Activated CD8-positive, alpha-beta memory T cell treated with anti-CD3 and anti-CD28 coated beads for 1 hour (primary cell): ENCODE results near the gene ITGA3.
"Not testable (repeated sequence)": the region's sequence is repeated elsewhere in the genome, so short reads cannot be mapped to it uniquely, and the experiment has no call there.

Source experiments
- DNase-seq, 2 donors: peaks; one replicate each; pipeline ENCODE4 v3.0.0-alpha.2; 2020; ENCODE audit warnings: low read depth in 1 of 2; ENCODE audit errors: extremely low read depth in 1 of 2

ITGA3 gene

DNA sequence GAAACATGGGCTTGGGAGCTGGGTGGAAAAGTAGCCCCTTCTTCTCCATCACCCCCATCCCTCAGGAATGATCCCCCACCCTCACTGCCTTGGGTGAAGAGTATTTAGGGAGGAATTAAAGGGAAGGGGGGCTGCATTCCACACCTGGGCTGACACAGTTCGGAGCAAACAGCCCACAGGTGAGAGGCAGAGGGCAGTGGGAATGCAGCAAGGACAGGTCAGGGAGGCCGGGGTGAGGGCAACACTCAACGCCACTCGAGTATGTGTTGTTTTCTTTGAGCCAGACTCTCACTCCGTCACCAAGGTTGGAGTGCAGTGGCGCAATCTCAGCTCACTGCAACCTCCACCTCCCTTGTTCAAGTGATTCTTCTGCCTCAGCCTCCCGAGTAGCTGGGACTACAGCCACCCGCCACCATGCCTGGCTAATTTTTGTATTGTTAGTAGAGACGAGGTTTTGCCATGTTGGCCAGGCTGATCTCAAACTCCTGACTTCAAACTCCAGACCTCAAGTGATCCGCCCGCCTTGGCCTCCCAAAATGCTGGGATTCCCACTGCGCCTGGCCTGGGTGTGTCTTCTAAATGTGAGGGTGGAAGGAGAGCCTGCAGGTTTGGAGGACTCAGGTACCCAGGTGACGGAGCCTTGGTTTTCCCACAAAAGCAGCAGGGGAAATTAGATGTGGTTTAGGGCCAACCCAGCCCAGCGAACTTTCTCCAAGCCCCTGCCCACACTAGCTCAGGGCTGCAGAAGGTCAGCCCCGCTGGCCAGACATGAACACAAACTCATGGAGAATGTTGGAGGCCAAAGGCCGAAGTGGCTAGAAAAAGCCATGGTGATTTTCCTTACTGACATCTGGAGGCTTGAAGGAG is 21.2 kb upstream of the ITGA3 start:
- no peak for DNase-seq

DNA sequence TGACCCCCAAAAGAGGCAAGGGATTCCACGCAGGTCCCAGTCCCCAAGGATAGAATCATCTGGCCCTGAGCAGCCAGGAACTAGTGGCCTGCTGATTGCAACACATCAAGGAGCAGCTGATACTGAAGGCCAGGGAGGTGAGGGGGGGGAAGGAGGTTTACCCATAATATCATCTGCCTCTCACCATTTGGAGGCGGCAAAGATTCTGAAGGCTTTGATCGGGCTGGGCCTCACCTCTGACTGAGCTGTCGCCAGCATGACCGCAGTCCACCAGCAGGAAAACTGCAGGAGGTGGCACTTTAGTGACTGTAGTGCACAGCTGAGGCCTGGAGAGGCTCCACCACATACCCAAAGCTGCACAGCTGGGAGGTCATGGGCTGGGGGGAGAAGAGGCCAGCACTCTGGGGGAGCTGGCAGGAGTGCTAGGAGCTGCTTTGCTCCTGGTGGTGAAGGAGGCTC is 20.5 kb upstream of the ITGA3 start:
- DNase-seq, result no peak

GRCh38 chr17:50035945-50036344 is 20.0 kb upstream of the ITGA3 start:
- no peak for DNase-seq

GRCh38 chr17:50036455-50037261 is 19.3 kb upstream of the ITGA3 start:
- DNase-seq, result no peak

- DNase-seq, result no peak
These were observed 18.4 kb upstream of the ITGA3 start for GRCh38 chr17:50037321-50038107.

- no peak for DNase-seq
These were observed 16.9 kb upstream of the ITGA3 start for GRCh38 chr17:50039058-50039457.

DNA sequence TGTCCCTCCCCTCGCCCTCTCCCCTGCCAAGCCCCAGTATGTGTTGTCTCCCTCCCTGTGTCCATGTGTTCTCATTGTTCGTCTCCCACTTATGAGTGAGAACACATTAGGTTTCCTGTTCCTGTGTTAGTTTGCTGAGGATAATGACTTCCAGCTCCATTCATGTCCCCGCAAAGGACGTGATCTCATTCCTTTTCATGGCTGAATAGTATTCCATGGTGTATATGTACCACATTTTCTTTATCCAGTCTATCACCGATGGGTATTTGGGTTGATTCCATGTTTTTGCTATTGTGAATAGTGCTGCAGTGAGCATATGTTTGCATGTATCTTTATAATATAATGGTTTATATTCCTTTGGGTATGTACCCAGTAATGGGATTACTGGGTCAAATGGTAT is 15.4 kb upstream of the ITGA3 start:
- not testable (repeated sequence) for DNase-seq

DNA sequence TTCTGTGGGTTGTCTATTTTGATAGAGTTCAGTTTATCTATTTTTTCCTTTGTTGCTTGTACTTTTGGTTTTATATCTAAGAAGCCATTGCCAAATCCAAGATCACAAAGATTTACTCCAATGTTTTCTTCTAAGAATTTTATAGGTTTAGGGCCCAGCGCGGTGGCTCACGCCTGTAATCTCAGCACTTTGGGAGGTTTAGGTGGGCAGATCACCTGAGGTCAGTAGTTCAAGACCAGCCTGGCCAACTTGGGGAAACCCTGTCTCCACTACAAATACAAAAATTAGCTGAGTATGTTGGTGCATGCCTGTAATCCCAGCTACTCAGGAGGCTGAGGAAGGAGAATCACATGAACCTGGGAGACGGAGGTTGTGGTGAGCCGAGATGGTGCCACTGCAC is 13.7 kb upstream of the ITGA3 start:
- no peak for DNase-seq

GRCh38 chr17:50043290-50044148 is 12.4 kb upstream of the ITGA3 start:
- DNase-seq, result no peak

DNA sequence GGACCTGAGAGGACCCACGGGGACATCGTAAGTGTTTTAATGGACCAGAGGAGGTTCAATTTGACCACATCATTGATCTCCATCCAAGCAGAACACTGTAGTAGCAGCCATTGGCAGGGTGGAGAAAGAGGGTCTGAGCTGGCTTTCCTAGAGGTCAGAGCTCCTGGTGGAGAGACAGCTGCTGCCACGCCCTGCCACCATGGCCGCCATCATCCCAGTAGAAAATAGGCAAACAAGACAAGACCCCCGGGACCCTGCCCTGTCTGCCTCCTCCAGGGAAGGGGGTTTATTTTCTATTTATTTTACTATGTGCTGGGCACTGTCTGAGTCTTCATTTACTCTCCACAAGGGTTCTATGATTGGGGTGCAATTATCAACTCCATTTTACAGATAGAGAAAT is 11.4 kb upstream of the ITGA3 start:
- no peak for DNase-seq

- DNase-seq, result no peak
These were observed 10.8 kb upstream of the ITGA3 start for GRCh38 chr17:50045154-50045553.

DNA sequence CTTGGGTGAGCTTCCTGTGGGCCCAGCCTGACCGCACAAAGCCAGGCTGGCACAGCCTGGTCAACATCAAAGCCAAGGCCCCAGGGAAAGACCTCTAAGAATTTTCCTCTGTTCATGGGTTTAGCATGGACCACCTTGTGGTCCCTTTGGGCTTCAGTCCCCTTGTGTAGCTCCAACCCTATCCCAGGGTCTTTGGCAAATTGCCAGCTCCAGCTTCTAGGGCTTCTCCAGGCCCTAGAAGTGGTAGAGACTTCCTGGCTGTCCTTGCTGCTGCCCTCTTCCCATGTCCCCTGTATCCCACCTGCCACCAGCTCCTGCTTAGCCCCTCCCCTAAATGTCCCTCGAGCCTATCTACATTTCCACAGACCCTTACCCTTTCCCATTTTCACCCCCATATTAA is 9.7 kb upstream of the ITGA3 start:
- DNase-seq, result no peak

GRCh38 chr17:50046667-50047066 is 9.2 kb upstream of the ITGA3 start:
- no peak for DNase-seq

DNA sequence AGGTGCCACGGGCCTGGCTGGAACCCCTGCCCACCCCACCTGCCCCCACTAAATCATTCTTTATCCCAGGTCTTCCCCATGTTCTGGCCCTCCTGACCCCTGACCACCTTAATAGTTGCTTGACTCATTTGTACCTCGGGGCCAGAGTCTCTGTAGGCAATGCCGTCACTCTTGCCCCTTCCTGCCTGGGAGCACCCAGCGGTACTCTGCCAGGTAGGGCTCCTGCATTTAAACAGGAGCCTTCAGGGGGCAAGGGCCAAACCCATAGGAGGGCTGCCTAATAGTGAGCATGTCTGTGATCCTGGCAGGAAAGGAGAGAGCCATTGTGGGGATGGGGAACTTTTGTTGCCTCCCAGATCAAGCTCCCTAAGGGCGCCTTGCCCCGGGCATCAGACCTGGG is 8.8 kb upstream of the ITGA3 start:
- DNase-seq, result no peak

DNA sequence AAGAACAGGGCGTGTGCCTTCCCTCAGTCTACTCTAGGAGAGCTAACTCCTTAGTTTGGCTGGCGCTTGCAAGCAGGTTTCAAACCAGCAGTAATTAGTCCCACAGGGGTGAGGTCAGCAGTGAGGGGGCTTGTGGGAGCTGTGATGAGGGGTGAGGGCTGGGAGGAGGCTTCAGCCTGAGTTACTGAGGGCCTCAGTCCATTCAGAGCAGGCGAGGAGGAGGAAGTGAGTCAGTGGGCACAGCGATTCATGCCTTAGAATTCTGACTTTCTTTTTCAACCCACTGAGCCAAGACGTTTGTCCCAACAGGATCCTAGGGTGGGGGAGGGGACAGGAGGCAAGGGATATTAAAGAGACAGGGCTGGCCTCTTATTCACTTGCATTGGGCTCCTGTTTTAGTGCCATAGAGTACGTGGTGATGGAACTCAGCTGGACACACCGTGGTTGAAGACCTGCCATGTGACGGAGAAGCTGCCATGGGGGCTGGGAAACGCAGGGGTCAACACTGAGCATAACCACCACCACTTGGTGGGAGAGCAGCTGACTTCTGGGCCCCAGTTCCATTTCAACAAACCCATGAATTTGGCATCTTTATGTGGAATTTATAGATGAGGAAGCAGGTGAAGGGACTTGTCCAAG is 8.3 kb upstream of the ITGA3 start:
- DNase-seq, result no peak

DNA sequence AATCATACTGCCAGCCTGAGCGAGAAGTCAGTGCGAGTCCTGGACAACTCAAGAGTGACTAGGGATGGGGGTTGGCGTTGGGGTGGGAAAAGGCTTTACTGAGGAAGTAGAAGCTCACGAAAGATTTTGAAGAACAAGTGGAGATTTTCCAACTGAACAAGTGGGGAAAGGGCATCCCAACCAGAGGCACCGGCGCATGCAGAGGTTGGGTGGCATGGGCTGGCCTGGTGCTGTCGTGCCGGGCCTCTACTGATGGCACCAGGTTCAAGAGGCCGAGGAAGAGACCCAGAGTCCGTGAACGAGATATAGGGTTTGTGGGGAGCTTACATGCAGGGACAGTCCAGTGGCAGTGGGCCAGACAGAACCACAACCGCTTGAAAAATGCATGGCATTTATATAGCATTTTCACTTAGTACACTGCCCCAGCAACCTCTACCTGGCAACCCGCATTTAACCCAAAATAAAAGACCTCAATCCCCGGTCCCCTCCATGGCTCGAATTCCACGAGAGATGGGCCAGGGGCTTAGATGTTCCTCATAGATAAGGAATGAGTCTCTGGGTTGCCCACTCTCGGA is 7.7 kb upstream of the ITGA3 start:
- no peak for DNase-seq

DNA sequence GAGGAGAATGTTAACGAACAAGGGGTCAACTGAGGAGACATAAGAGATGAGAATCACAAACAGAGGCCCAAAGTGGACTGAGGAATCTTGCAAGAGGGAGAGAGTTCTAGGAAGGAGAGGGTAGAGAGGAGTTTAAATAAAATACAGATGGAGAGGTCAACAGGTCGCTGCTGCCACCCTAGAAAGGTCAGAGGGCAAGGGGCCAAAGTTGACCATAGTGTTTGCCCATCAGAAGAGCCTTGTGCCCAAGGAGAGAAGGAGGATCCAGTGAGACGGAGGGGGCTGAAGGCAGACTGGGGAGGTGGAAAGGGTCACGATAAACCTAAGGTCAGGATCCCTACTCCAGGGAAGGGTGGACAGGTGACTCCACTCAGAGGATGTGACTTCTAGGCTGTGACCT is 6.9 kb upstream of the ITGA3 start:
- DNase-seq, result no peak

GRCh38 chr17:50049636-50050035 is 6.3 kb upstream of the ITGA3 start:
- DNase-seq, result no peak

DNA sequence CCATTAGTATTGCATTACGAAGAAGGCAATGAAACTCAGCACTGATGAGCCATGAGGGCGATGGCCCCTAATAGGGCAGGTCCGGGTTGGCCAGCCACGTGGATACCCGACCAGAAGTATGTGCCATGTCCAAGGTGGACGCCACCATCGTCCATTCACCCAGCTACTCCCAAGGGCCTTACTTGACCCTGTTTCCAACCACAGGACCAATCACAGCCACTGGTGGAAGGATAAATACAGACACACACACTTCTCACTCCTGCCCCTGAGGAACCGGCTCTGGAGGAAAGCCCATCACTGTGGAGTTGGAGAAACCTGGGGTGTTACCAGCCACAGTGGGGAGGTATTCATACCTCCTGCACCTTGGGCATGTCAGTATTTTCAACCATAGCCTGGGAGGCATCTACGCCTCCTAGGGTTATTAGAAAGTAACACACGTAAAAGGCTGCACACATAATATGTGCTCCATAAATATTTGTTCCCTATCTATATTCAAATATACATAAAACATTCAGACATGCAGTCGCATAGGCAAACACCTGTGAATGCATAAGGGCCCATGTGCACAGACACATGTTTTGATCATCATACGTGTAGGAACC is 5.4 kb upstream of the ITGA3 start:
- DNase-seq, result no peak
